GM19463 (cell line): Measurements from ENCODE around the gene CLIC4.

Source experiments
- ATAC-seq: cut with Tn5 transposase; IDR thresholded peaks from one replicate; pipeline ENCODE4 v1.9.1; 2021; ENCODE audit warnings: mild to moderate bottlenecking, moderate library complexity; ENCODE audit not compliant: unreplicated experiment

CLIC4 gene

GRCh38 chr1:24855474-24855873, 110.2 kb downstream of the CLIC4 start:
- no peak for ATAC-seq

GRCh38 chr1:24856787-24857506, 111.7 kb downstream of the CLIC4 start:
- ATAC-seq: no peak

GRCh38 chr1:24857507-24858133, 112.4 kb downstream of the CLIC4 start:
- no peak for ATAC-seq

GRCh38 chr1:24858277-24858676, 113.0 kb downstream of the CLIC4 start:
- ATAC-seq: no peak

GRCh38 chr1:24859063-24860010, 114.1 kb downstream of the CLIC4 start:
- ATAC-seq: no peak

- no peak for ATAC-seq
Measured at GRCh38 chr1:24860841-24861240, 115.6 kb downstream of the CLIC4 start.

GRCh38 chr1:24861821-24862727, 116.8 kb downstream of the CLIC4 start:
- no peak for ATAC-seq

- no peak for ATAC-seq
Measured at GRCh38 chr1:24862775-24863483, 117.7 kb downstream of the CLIC4 start.

GRCh38 chr1:24864370-24864777, 119.1 kb downstream of the CLIC4 start:
- ATAC-seq: no peak

GRCh38 chr1:24865168-24865567, 119.9 kb downstream of the CLIC4 start:
- no peak for ATAC-seq

- no peak for ATAC-seq
Measured at GRCh38 chr1:24865587-24865986, 120.3 kb downstream of the CLIC4 start.

GRCh38 chr1:24866211-24867083, 121.2 kb downstream of the CLIC4 start:
- no peak for ATAC-seq

- no peak for ATAC-seq
Measured at GRCh38 chr1:24867084-24867870, 122.0 kb downstream of the CLIC4 start.

- ATAC-seq: no peak
Measured at GRCh38 chr1:24868016-24868875, 123.0 kb downstream of the CLIC4 start.

- no peak for ATAC-seq
Measured at GRCh38 chr1:24870551-24871195, 125.4 kb downstream of the CLIC4 start.

GRCh38 chr1:24871306-24871901, 126.2 kb downstream of the CLIC4 start:
- no peak for ATAC-seq
